C4-2B (cell line): ENCODE data around the gene DHRS7B.
"Not testable (repeated sequence)": the region's sequence is repeated elsewhere in the genome, so short reads cannot be mapped to it uniquely, and the experiment has no call there.

Source experiments
- H3K27ac ChIP-seq: fragments of 450-650 bp; 2 replicates; pipeline ENCODE4 v1.5.1; 2017
- ZFX ChIP-seq: fragments of 450-650 bp; IDR thresholded peaks from 2 replicates; pipeline ENCODE4 v1.6.1; 2017
- TF ChIP-seq, protein P1 (sequence below): fragments of 450-650 bp; conservative IDR thresholded peaks from 2 replicates; pipeline ENCODE4 v1.5.1; 2017; ENCODE audit warnings: mild to moderate bottlenecking

The DHRS7B gene

GRCh38 chr17:21141331-21141730 lies 14.6 kb downstream of the DHRS7B start:
- no peak overlapping the region for H3K27ac ChIP-seq
- no peak for TF ChIP-seq ZFX
- TF ChIP-seq, protein P1, sequence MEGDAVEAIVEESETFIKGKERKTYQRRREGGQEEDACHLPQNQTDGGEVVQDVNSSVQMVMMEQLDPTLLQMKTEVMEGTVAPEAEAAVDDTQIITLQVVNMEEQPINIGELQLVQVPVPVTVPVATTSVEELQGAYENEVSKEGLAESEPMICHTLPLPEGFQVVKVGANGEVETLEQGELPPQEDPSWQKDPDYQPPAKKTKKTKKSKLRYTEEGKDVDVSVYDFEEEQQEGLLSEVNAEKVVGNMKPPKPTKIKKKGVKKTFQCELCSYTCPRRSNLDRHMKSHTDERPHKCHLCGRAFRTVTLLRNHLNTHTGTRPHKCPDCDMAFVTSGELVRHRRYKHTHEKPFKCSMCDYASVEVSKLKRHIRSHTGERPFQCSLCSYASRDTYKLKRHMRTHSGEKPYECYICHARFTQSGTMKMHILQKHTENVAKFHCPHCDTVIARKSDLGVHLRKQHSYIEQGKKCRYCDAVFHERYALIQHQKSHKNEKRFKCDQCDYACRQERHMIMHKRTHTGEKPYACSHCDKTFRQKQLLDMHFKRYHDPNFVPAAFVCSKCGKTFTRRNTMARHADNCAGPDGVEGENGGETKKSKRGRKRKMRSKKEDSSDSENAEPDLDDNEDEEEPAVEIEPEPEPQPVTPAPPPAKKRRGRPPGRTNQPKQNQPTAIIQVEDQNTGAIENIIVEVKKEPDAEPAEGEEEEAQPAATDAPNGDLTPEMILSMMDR, result no peak

DNA sequence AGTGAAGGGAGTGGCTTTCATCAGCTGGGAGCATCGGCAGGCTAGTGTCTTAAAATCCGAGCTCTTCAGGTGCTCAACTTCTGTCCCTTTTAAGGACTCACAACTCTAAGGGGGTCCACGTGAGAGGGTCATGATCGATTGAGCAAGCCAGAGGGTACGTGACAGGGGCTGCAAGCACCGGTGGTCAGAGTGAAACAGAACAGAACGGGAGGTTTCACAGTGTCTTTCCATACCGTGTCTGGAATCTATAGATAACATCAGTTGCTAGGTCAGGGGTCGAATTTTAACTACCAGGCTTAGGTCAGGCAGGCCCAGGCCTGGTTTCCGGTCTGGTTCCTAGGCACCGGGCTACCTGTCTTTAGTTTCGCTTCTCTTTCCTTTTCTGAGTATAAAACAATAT lies 15.3 kb downstream of the DHRS7B start:
- H3K27ac ChIP-seq, result not testable (repeated sequence)

GRCh38 chr17:21143695-21144094 lies 16.9 kb downstream of the DHRS7B start:
- H3K27ac ChIP-seq, result no peak overlapping the region
- TF ChIP-seq, protein P1, result no peak
- TF ChIP-seq ZFX, result no peak

DNA sequence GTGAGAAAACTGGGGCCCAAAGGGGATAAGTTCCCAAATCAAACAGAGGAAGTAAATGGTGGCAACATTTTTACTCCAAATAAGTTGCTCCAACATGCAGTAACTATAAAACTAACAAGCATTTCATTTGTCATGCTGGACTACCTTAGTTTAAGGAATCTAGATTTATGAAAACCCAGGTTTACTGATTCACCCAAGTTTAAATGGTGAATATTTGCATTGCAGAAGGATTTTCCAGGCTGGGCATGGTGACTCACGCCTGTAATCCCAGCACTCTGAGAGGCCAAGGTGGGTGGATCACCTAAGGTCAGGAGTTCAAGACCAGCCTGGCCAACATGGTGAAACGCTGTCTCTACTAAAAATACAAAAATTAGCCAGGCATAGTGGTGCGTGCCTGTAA lies 17.5 kb downstream of the DHRS7B start:
- not testable (repeated sequence) for H3K27ac ChIP-seq

- TF ChIP-seq ZFX, result no peak
- TF ChIP-seq, protein P1, result no peak
- H3K27ac ChIP-seq, result no peak overlapping the region
These were observed 19.7 kb downstream of the DHRS7B start for GRCh38 chr17:21146362-21147015.

DNA sequence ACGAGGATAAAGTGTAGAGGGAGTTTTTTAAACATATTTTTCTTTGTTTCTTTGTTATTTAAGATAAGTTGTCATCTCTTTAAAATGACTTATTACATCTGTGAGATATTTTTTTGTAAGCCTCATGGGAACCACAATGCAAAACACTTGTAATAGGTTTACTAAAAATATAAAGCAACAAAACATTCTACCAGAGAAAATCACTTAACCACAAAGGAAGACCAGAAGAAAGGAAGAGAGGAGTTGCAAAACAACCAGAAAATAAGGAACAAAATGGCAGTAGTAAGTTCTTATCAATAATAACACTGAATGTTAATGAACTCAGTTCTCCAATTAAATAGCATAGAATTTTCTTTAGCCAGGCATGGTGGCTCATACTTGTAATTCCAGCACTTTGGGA lies 22.9 kb downstream of the DHRS7B start:
- no peak for TF ChIP-seq ZFX
- TF ChIP-seq, protein P1, result no peak
- H3K27ac ChIP-seq, result no peak overlapping the region

GRCh38 chr17:21152731-21153130 lies 26.0 kb downstream of the DHRS7B start:
- no peak overlapping the region for H3K27ac ChIP-seq
- TF ChIP-seq, protein P1, result no peak

DNA sequence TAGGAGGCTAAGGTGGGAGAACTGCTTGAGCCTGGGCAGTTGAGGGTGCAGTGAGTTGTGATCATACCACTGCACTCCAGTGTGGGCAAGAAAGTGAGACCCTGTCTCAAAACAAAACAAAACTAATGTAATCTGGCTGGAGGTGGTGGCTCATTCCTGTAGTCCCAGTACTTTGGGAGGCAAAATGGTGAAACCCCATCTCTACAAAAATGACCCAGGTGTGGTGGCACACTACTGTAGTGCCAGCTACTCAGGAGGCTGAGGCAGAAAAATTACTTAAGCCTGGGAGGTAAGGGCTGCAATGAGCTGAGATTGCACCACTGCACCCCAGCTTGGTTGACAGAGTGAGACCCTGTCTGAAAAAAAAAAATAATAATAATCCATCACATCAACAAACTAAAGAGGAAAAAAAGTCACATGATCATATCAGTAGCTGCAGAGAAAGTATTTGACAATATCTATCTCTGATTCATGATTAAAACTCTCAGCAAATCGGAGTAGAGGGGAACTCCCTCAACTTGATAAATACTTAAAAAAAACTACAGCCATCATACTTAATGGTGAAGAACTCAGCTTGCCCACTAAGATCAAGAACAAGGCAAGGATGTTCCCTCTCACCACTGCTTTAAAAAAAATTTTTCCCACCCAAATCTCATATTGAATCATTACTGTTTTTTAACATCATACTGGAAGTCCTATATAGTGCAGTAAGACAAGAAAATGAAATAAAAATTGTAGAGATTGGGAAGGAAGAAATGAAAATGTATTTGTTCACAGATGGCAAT lies 31.0 kb downstream of the DHRS7B start:
- no peak overlapping the region for H3K27ac ChIP-seq
- TF ChIP-seq, protein P1, result no peak
- TF ChIP-seq ZFX, result no peak
